Measurements from ENCODE around the gene PRR35.

The PRR35 gene

DNA sequence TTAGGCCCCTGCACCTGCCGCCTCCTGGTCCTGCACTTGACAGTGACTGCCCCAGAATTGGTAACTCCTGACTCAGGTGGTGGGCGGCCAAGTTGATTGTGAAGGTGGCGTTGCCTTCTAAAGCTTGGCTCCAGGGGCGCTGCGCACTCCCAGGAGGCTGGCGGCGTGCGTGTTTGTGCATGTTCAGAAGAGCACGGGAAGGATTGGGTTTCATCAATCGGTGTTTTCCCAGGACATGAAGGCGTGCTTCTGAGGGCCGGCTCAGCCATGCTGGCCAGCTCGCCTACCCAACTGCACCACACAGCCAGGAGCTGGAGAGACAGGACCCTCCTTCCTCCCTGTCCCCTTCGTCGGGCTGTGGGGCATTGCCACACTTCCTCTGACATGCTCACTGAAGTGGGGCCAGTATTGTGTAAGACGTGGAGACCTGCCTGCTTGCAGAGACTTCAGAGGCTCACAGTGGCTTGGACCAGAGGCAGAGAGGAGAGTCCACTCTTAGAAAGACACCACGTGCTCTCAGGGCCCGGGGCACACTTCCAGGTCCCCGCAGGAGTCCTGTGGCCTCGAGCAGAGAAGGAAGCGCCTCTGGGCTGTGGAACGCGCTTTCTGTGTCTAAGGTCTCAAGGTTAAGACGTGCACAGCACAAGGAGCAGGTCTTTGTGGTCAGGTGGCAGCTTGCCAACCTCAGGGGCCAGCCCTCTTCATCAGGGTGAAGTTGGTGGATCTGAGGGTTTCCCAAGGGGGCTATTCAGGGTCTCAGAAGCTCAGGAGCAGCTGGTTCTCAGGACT lies 32.5 kb downstream of the PRR35 start:
- H3K9me3 ChIP-seq (ENCODE audit: control insufficient read depth, low read length): no peaks in the 10 kb centered on the region
- H3K4me2 ChIP-seq (ENCODE audit: low read length): peak overlapping the region; percentile 58
- H3K27me3 ChIP-seq (ENCODE audit: control insufficient read depth, insufficient read depth, low read length): no peaks in the 10 kb centered on the region
- peaks cover 20% of the 10 kb centered on the region for H3K4me1 ChIP-seq
- no peaks in the 10 kb centered on the region for H3K36me3 ChIP-seq (ENCODE audit: control insufficient read depth, insufficient read depth, low read length)
- H3K27ac ChIP-seq: peak overlapping the region; percentile 59
- no peak overlapping the region for H3K9ac ChIP-seq
- H3K4me3 ChIP-seq (ENCODE audit: low read depth, low read length): peak overlapping the region; percentile 27
- peaks cover 33% of the 10 kb centered on the region for H3K79me2 ChIP-seq
- TF ChIP-seq CTCF (IDR thresholded peaks at IDR 0.05): no peak
- H2AFZ ChIP-seq: peak overlapping the region; percentile 22

DNA sequence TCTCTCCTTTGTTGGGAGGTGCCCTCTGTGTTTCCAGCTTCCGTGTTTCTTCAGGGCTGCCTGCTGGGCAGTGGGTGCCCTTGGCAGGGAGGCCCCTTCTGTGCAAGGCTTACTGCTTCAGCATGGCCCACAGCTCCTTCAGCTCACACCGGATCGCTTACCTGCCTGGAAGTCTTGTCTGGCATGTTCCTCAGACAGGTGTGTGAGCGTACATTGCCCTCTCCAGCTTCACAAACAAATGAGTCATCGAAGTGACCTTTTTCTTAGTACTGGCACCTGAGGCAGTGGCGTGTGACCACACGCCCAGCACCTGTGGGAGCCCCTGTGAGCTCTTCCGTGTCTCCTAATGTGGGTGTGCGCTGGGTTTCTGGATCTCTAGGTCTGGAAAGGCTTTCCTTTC lies 33.2 kb downstream of the PRR35 start:
- Histone ChIP-seq H3K27me3 (ENCODE audit: control insufficient read depth, insufficient read depth, low read length) (no peaks in the 10 kb centered on the region), H3K4me2 (ENCODE audit: low read length) (peak overlapping the region; percentile 58), H3K27ac (peak overlapping the region; percentile 59), H3K4me1 (peaks cover 17% of the 10 kb centered on the region), H3K9ac (no peak overlapping the region), H3K79me2 (peaks cover 35% of the 10 kb centered on the region), H2AFZ (peak overlapping the region; percentile 22), H3K36me3 (ENCODE audit: control insufficient read depth, insufficient read depth, low read length) (no peaks in the 10 kb centered on the region), H3K9me3 (ENCODE audit: control insufficient read depth, low read length) (no peaks in the 10 kb centered on the region), H3K4me3 (ENCODE audit: low read depth, low read length) (no peak overlapping the region)
- TF ChIP-seq CTCF (IDR thresholded peaks at IDR 0.05): no peak

DNA sequence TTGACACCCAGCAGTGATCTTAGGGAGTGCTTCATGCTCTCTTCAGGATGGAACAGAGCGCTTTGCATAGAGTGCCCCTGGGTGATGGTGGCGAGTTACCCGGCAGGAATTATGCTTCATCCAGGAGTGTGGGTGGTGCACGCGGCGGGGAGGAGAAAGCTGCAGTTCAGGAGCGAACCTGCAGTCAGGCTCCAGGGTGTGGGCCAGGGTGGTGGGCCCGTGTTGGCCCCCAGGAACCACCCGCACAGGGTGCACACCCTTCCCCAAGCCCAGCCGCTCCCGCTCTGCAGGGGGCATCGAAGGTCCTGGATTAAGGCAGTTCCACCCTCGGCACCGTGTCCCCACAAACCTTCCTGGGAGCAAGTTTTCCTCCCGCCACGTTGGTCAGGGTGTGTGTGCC lies 33.6 kb downstream of the PRR35 start:
- H3K4me1 ChIP-seq: peaks cover 17% of the 10 kb centered on the region
- H3K36me3 ChIP-seq (ENCODE audit: control insufficient read depth, insufficient read depth, low read length): no peaks in the 10 kb centered on the region
- peaks cover 35% of the 10 kb centered on the region for H3K79me2 ChIP-seq
- no peak overlapping the region for H2AFZ ChIP-seq
- no peaks in the 10 kb centered on the region for H3K9me3 ChIP-seq (ENCODE audit: control insufficient read depth, low read length)
- no peak for TF ChIP-seq CTCF (IDR thresholded peaks at IDR 0.05)
- H3K4me2 ChIP-seq (ENCODE audit: low read length): peak overlapping the region; percentile 15
- H3K9ac ChIP-seq: no peak overlapping the region
- peak overlapping the region; percentile 59 for H3K27ac ChIP-seq
- no peak overlapping the region for H3K4me3 ChIP-seq (ENCODE audit: low read depth, low read length)
- no peaks in the 10 kb centered on the region for H3K27me3 ChIP-seq (ENCODE audit: control insufficient read depth, insufficient read depth, low read length)

DNA sequence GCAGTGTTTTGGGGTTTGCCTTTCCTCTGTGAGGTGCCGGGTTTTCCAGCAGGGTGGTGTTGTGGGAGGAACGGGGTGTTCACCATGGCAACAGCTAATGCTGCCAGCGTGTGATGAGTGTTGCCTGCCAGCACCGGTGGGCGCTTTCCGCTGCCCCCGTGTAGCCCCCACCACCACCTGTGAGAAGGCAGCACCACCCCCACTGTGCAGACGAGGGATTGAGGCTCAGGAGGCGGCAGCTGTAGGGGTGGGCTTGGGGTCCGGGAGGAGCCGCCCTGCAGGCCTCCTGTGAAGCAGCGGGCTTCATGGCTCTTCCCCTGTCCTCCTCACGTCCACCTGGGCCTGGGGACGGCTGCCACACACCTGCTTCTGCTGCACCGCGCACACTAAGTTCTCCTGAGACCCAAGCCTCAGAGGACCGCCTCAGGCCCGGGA lies 34.9 kb downstream of the PRR35 start:
- no peaks in the 10 kb centered on the region for H3K27me3 ChIP-seq (ENCODE audit: control insufficient read depth, insufficient read depth, low read length)
- no peak overlapping the region for H3K9ac ChIP-seq
- no peak overlapping the region for H3K4me3 ChIP-seq (ENCODE audit: low read depth, low read length)
- H3K4me2 ChIP-seq (ENCODE audit: low read length): no peak overlapping the region
- H3K36me3 ChIP-seq (ENCODE audit: control insufficient read depth, insufficient read depth, low read length): no peaks in the 10 kb centered on the region
- H3K27ac ChIP-seq: no peak overlapping the region
- peaks cover 42% of the 10 kb centered on the region for H3K79me2 ChIP-seq
- H3K4me1 ChIP-seq: peaks cover 17% of the 10 kb centered on the region
- H3K9me3 ChIP-seq (ENCODE audit: control insufficient read depth, low read length): no peaks in the 10 kb centered on the region
- H2AFZ ChIP-seq: no peak overlapping the region
- TF ChIP-seq CTCF (IDR thresholded peaks at IDR 0.05): no peak
